Stimulated activated effector memory CD8-positive, alpha-beta T cell treated with anti-CD3 and anti-CD28 coated beads, Interleukin-12 subunit alpha, Interleukin-12 subunit beta, amount 100 ng/mL, for 72 hours (primary cell): ENCODE results near the gene CLINT1.

ENCODE experiments used
- ATAC-seq: fragments of 150-1000 bp; cut with Tn5 transposase; 2 replicates; pipeline ENCODE4 v1.10.0; 2021
- DNase-seq, 2 donors: peaks; one replicate each; pipeline ENCODE4 v3.0.0; 2021 to 2022; ENCODE audit warnings: low spot score in 2 of 2
- H3K27ac Mint-ChIP-seq: one replicate; pipeline ENCODE4 v1.8.0; 2022; ENCODE audit warnings: mild to moderate bottlenecking, mixed read lengths
- H3K36me3 Mint-ChIP-seq: one replicate; pipeline ENCODE4 v1.8.0; 2022; ENCODE audit warnings: mild to moderate bottlenecking, mixed read lengths
- H3K4me1 Mint-ChIP-seq: one replicate; pipeline ENCODE4 v1.8.0; 2022; ENCODE audit warnings: mixed read lengths
- H3K4me3 Mint-ChIP-seq: one replicate; pipeline ENCODE4 v1.8.0; 2022; ENCODE audit warnings: mild to moderate bottlenecking, mixed read lengths
- H3K9me3 Mint-ChIP-seq: one replicate; pipeline ENCODE4 v1.8.0; 2022; ENCODE audit warnings: mixed read lengths

Gene CLINT1

DNA sequence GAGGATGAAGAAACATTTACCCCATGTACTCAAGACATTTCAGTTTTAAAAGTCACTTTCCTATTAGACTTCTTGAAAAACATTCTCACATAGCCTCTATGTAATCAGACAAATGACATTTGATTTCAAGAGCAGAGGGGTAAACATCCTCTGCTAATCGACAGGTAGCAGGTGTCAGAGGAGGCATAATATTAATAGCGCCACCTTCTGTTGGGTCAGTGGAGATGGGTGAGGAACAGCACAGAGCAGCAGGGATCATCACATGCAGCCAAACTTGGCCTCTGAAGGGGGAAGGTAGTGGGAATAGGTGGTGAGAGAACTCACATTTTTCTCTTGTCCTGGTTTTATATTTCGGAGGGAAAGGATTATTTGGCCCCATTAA, 118.7 kb downstream of the CLINT1 start:
- ATAC-seq (peak; percentile 31), DNase-seq (no peak)
- H3K4me3 Mint-ChIP-seq, result no peak overlapping the region
- no peak overlapping the region for H3K27ac Mint-ChIP-seq
- H3K36me3 Mint-ChIP-seq, result peaks cover 47% of the 10 kb centered on the region
- no peaks in the 10 kb centered on the region for H3K9me3 Mint-ChIP-seq
- peaks cover 11% of the 10 kb centered on the region for H3K4me1 Mint-ChIP-seq

DNA sequence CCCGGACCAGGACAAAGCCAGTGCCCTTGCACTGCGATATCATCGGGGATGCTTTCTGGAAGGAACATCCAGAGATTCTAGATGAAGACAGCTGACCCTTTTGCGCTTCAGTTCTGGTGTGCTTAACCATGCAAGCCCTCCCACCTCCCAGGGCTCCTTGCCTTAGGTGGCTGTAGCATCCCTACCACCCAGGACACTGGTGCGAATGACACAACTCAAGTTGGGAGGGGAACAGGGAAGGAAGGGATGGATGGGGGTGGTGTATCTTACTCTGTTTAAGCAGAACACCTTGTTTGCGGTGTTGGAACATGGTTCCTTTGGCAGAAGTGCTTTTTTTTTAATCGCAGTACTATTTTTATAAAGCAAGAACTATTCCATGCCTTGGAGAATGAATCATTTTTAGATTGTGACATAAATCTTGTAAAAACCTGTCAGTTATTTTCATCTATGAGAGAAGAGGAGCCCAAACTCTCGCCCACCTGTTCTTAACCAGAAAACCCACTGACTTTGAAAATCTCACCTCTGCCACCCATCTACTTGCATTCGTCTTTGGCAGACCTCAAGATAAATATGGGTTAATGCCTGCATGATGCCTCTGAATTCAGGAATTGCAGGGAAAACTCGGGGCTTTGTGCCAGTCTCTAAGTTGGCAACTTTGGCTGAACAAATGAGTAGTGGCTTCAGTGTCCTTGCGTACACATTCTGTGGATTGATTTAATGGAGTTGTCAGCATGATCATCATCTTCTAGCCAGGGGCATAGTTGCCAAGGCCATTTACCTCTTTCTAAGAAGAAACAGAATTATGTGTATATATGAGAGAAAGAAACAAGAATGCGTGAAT, 119.3 kb downstream of the CLINT1 start:
- Mint-ChIP-seq H3K9me3 (no peaks in the 10 kb centered on the region), H3K4me3 (no peak overlapping the region), H3K36me3 (peaks cover 53% of the 10 kb centered on the region), H3K4me1 (peaks cover 6% of the 10 kb centered on the region), H3K27ac (no peak overlapping the region)
- no peak for ATAC-seq
- DNase-seq, result no peak

DNA sequence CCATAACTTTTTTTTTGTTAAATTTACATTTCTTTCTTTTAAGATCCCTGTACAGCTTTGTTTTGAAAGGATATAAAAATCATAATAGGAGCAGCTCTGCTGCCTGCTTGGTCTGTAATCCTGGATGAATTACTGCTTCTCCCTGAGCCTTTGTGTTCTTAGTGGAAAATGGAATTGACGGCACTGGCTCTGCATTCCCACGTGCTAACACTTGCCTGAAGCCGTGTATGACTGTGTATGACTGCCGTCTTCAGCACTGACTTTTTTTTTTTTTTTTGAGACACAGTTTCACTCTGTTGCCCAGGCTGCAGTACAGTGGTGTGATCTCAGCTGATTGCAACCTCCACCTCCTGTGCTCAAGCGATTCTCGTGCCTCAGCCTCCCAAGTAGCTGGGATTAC, 123.0 kb downstream of the CLINT1 start:
- Mint-ChIP-seq H3K4me3 (no peak overlapping the region), H3K9me3 (no peaks in the 10 kb centered on the region), H3K36me3 (peaks cover 84% of the 10 kb centered on the region), H3K4me1 (peaks cover 20% of the 10 kb centered on the region), H3K27ac (no peak overlapping the region)
- ATAC-seq (no peak), DNase-seq (no peak)
